GM21786 (cell line): Measurements from ENCODE around the gene RWDD1.
A peak's percentile ranks its signal among the peaks of the same experiment; 100 is the strongest.
"Not testable (repeated sequence)": the region's sequence is repeated elsewhere in the genome, so short reads cannot be mapped to it uniquely, and the experiment has no call there.

Source experiments
- ATAC-seq: cut with Tn5 transposase; IDR thresholded peaks from one replicate; pipeline ENCODE4 v1.9.1; 2021; ENCODE audit not compliant: unreplicated experiment

RWDD1 gene

GRCh38 chr6:116604868-116605267, 33.6 kb downstream of the RWDD1 start:
- ATAC-seq: not testable (repeated sequence)

DNA sequence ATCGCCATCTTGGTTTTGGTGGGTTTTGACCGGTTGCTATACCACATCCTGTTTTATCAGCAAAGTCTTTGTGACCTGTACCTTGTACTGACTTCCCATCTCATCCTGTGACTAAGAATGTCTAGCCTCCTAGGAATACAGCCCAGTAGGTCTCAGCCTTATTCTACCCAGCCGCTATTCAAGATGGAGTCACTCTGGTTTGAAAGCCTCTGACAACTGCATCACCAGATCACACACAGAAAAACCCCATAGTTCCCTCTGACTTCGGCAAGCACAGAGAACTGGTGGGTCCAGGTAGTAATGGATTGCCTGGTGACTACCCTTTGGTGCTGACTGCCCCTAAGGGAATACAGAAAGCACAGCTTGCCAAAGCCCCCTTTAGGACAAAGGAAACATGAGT, 34.6 kb downstream of the RWDD1 start:
- ATAC-seq: no peak

DNA sequence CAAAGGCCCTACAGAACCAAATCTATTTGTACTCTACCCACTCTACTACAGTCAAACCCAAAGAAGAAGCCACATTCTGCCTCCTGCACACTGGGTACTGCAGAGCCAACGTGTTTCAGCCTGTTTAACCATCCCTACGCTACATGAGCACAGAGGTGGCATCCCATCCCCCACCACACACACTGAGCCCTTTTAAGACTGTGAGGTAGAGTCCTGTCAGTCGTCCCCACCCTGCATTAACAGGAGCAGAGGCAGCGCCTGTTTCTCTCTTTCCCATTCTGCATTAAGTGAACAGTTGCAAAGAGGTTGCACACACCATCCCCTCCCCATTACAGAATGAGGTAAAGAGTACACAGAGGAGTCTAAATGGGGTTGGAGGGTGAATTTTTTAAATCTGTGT, 39.8 kb downstream of the RWDD1 start:
- ATAC-seq: no peak

GRCh38 chr6:116615937-116616736, 44.8 kb downstream of the RWDD1 start, which contains the start of gene RSPH4A:
Gene RSPH4A (plus strand): TSS chr6:116616479. CDS start chr6:116616624, 145 bp downstream.
- ATAC-seq: peak; percentile 99

GRCh38 chr6:116616737-116617053, 45.4 kb downstream of the RWDD1 start:
- peak; percentile 27 for ATAC-seq

- ATAC-seq: no peak
Observed at GRCh38 chr6:116624036-116624805, 52.9 kb downstream of the RWDD1 start.

DNA sequence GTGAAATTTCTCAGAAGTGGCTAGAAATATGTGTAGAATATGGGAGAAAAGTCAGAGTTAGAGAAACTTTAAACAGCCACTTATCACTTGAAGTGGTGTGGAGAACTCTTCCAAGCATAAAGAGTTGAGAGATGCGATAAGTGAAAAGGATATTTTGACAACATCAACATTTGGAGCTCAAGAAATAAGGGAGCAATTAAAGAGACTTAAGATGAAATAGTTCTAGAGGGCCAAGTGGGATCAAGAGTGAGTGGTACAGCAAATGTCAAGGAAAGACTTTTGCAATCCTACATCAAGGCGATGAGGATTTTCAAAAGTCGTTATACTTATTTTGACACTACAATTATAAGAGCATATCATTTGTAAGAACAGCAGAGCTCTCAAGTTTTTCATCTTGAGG, 54.6 kb downstream of the RWDD1 start:
- ATAC-seq: no peak

GRCh38 chr6:116629563-116629981, 58.3 kb downstream of the RWDD1 start:
- ATAC-seq: no peak

DNA sequence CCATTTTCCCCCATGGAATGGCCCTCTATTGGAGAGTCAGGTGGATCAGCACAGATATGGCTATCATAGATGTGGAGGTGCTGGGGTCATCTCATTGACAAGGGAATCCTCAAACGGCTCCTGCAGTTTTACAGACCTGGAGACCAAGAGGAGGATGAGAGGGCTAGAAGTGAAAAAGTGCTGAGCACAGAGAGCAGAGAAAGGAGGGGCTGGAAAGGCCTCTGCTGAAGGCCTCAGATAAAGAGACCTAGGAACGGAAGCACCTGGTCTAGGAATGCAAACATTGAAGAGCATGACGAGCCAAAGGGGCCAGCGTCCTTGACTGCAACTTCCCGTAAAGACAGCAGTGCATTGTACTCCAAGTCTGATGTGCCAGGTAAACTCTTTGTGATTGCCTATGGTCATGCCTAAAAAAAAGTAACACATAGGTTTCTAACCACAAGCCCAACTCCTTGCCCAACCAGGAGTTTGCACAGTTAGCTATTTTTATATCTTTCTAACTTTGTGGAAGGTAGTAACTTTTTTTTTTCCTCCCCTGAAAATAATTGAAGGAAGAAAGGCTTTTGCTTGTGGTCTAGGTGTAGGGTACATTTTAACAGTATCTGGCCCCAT, 60.2 kb downstream of the RWDD1 start:
- no peak for ATAC-seq

DNA sequence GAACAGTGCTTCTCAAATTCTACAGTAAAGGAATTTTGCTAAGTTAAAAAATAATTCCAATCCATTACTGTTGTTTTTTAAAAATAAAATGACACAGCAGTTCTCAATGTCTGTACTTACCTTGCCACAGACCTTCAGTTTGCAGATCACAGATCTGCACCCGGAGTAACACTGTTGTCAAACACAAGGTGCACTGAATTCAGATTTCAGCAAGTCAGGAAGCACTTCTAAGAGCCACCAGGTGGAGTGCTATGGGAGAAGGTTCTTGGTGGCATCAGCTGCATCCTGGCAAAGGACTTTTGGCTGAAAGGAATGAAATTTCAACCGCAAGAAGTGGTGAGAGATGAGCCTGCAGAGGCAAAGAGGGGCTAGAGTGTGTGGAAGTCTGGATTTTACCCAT, 62.4 kb downstream of the RWDD1 start:
- no peak for ATAC-seq
